ENCODE results near the gene PRKCA. TPM values are rescaled to one million over a fixed set of nuclear protein-coding genes. Genes with fewer than 3 reads are reported as not detected.

PRKCA gene
- total RNA-seq, 4 donors from 2014 or later = 9.0 to 76.1 (median 15.1) TPM

- DNase-seq = no peak
- no peaks in the 10 kb centered on the region for H3K36me3 ChIP-seq
- no peaks in the 10 kb centered on the region for H3K4me1 ChIP-seq
- no peak overlapping the region for H3K4me3 ChIP-seq
- H3K27me3 ChIP-seq = no peaks in the 10 kb centered on the region
- no peaks in the 10 kb centered on the region for H3K9me3 ChIP-seq
- intact Hi-C loops (cut with DNase I; ENCODE audit: low total_unique reads) = no loop called here
- TF ChIP-seq, protein P1, sequence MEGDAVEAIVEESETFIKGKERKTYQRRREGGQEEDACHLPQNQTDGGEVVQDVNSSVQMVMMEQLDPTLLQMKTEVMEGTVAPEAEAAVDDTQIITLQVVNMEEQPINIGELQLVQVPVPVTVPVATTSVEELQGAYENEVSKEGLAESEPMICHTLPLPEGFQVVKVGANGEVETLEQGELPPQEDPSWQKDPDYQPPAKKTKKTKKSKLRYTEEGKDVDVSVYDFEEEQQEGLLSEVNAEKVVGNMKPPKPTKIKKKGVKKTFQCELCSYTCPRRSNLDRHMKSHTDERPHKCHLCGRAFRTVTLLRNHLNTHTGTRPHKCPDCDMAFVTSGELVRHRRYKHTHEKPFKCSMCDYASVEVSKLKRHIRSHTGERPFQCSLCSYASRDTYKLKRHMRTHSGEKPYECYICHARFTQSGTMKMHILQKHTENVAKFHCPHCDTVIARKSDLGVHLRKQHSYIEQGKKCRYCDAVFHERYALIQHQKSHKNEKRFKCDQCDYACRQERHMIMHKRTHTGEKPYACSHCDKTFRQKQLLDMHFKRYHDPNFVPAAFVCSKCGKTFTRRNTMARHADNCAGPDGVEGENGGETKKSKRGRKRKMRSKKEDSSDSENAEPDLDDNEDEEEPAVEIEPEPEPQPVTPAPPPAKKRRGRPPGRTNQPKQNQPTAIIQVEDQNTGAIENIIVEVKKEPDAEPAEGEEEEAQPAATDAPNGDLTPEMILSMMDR (IDR thresholded peaks at IDR 0.05) = no peak
- TF ChIP-seq POLR2A (IDR thresholded peaks at IDR 0.05) = no peak
- H3K27ac ChIP-seq = no peak overlapping the region
Measured at GRCh38 chr17:66809408-66809807, 507.0 kb downstream of the PRKCA start.

- no peaks in the 10 kb centered on the region for H3K4me1 ChIP-seq
- H3K36me3 ChIP-seq = no peaks in the 10 kb centered on the region
- H3K9me3 ChIP-seq = no peaks in the 10 kb centered on the region
- no peak for TF ChIP-seq POLR2A (IDR thresholded peaks at IDR 0.05)
- TF ChIP-seq, protein P1 (IDR thresholded peaks at IDR 0.05) = no peak
- intact Hi-C loops (cut with DNase I; ENCODE audit: low total_unique reads) = no loop called here
- no peak overlapping the region for H3K4me3 ChIP-seq
- H3K27me3 ChIP-seq = no peaks in the 10 kb centered on the region
- H3K27ac ChIP-seq = no peak overlapping the region
- no peak for DNase-seq
Measured at GRCh38 chr17:66810951-66811682, 508.7 kb downstream of the PRKCA start.

DNA sequence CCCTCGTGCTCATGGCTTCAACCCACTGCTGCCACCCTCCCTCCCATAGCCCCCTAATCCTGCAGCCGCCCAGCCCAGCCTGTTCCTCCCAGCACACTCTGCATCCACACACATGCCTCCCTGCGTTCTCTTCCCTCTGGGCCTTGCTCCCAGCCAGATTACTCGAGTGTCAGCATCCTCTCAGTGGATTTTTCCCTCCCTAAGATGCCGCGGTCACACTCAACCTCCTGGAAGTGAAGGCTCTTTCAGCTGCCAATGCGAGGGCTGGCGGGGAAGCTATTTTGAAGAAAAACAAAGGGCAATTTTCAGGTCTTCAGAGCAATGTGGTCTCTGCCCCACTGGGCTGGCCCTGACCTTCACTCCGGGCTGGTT is 509.3 kb downstream of the PRKCA start:
- Histone ChIP-seq H3K27ac (no peak overlapping the region), H3K36me3 (no peaks in the 10 kb centered on the region), H3K4me3 (no peak overlapping the region), H3K4me1 (no peaks in the 10 kb centered on the region), H3K27me3 (no peaks in the 10 kb centered on the region), H3K9me3 (no peaks in the 10 kb centered on the region)
- DNase-seq = no peak
- TF ChIP-seq POLR2A (IDR thresholded peaks at IDR 0.05) = no peak
- TF ChIP-seq, protein P1 (IDR thresholded peaks at IDR 0.05) = no peak
- intact Hi-C loops (cut with DNase I; ENCODE audit: low total_unique reads) = no loop called here

DNA sequence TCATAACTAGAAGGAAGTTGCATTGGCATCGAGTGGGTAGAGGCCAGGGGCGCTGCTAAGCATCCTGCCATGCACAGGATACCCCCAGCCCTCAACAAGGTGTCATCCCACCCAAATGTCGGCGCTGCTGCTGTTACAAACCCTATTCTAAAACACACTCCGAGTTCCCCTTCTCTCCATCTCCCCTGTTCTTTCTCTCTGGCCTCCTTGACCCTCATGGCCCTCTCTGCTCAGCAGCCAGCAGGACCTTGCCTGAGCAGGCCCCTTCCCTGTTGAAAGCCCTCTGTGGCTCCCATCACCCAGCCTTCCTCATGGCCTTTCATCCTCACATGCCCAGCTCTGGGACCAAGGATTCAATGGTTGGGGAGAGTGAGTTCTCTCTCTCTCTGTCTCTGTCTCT is 510.2 kb downstream of the PRKCA start:
- no peak for TF ChIP-seq POLR2A (IDR thresholded peaks at IDR 0.05)
- TF ChIP-seq, protein P1 (IDR thresholded peaks at IDR 0.05) = no peak
- no peak for DNase-seq
- intact Hi-C loops (cut with DNase I; ENCODE audit: low total_unique reads) = no loop called here
- Histone ChIP-seq H3K36me3 (no peaks in the 10 kb centered on the region), H3K4me1 (no peaks in the 10 kb centered on the region), H3K4me3 (no peak overlapping the region), H3K9me3 (no peaks in the 10 kb centered on the region), H3K27me3 (no peaks in the 10 kb centered on the region), H3K27ac (no peak overlapping the region)

- Histone ChIP-seq H3K27me3 (no peaks in the 10 kb centered on the region), H3K4me1 (no peaks in the 10 kb centered on the region), H3K36me3 (no peaks in the 10 kb centered on the region), H3K27ac (no peak overlapping the region), H3K9me3 (no peaks in the 10 kb centered on the region), H3K4me3 (no peak overlapping the region)
- TF ChIP-seq, protein P1 (IDR thresholded peaks at IDR 0.05) = no peak
- no peak for TF ChIP-seq POLR2A (IDR thresholded peaks at IDR 0.05)
- no peak for DNase-seq
- intact Hi-C loops (cut with DNase I; ENCODE audit: low total_unique reads) = no loop called here
Measured at GRCh38 chr17:66813296-66813695, 510.9 kb downstream of the PRKCA start.

All from uterus (tissue), 4 donors.